HepG2 (cell line): Measurements from ENCODE around the gene BMPR1B. TPM values are rescaled to one million over a fixed set of nuclear protein-coding genes. Genes with fewer than 3 reads are reported as not detected.

Source experiments
- ATAC-seq: fragments of 200-7000 bp; cut with Tn5 transposase; 3 replicates; pipeline ENCODE4 v1.9.1; 2020; ENCODE audit warnings: mild to moderate bottlenecking, moderate library complexity
- BruUV-seq: library from RNA; stranded (reverse); fragments of 400-500 nt; replicated peaks from 2 replicates; lab custom pipeline; 2021; lab: Mats Ljungman, UMichigan
- CTCF ChIA-PET: fragments of 300-600 bp; formaldehyde crosslinking; extraction: SDS; loops from one replicate; lab custom pipeline; 2021; ENCODE audit warnings: low total read pairs, inconsistent platforms, low intra/inter-chr PET ratio; lab: Yijun Ruan, JAX
- POLR2A ChIA-PET: fragments of 350-600 bp; sonication (Branson Sonifier 250); formaldehyde crosslinking; loops from one replicate; lab custom pipeline; 2020; ENCODE audit warnings: antibody characterized with exemption, inconsistent platforms; lab: Yijun Ruan, JAX
- DNase-seq: peaks from one replicate; pipeline ENCODE4 v3.0.0-alpha.2; 2015; ENCODE audit warnings: low spot score
- FAIRE-seq: peaks from 3 replicates; lab custom pipeline; 2011; peaks lifted over from hg19 to GRCh38; lab: Jason Lieb, UNC
- H2AFZ ChIP-seq: one replicate; pipeline ENCODE4 v1.6.1; 2011; ENCODE audit warnings: low read length, inconsistent platforms
- H3K27ac ChIP-seq: fragments of 300-600 bp; 3 replicates; pipeline ENCODE4 v1.8.0; 2011; ENCODE audit warnings: mixed run types, mild to moderate bottlenecking, mixed read lengths, low read length, inconsistent platforms; ENCODE audit not compliant: insufficient read depth; ENCODE audit errors: extremely low read length
- H3K27me3 ChIP-seq, 2 experiments: fragments of 200-600 bp in 1 of 2; 2 replicates in 1 of 2; 3 replicates in 1 of 2; pipeline versions ENCODE4 v1.6.0 to v1.8.0; 2011; ENCODE audit warnings: low read length in 2 of 2, mild to moderate bottlenecking in 2 of 2, moderate library complexity in 2 of 2, inconsistent platforms in 1 of 2; ENCODE audit not compliant: insufficient read depth in 2 of 2, control insufficient read depth in 1 of 2
- H3K36me3 ChIP-seq, 2 experiments: fragments of 200-600 bp in 1 of 2; replicated peaks in 1 of 2; 2 replicates in 1 of 2; 3 replicates in 1 of 2; pipeline versions ENCODE4 v1.5.1 to v1.8.0; 2011; ENCODE audit warnings: low read length in 2 of 2, inconsistent platforms in 1 of 2; ENCODE audit not compliant: insufficient read depth in 2 of 2, control insufficient read depth in 1 of 2
- H3K4me1 ChIP-seq: 2 replicates; pipeline ENCODE4 v1.5.1; 2012; ENCODE audit warnings: low read length, inconsistent platforms; ENCODE audit not compliant: insufficient read depth
- H3K4me2 ChIP-seq: 2 replicates; pipeline ENCODE4 v1.6.0; 2011; ENCODE audit warnings: low read depth, low read length, inconsistent platforms
- H3K4me3 ChIP-seq, 3 experiments: fragments of 200-600 bp in 1 of 3; sonication (generic), shearing (Covaris generic) in 1 of 3; replicated peaks in 1 of 3; 2 replicates each; pipeline ENCODE4 v1.5.1; 2011 to 2016; ENCODE audit warnings: low read length in 3 of 3, inconsistent platforms in 2 of 3, low read depth in 2 of 3, mild to moderate bottlenecking in 2 of 3, control low read depth in 1 of 3, mixed read lengths in 1 of 3; ENCODE audit not compliant: insufficient read depth in 1 of 3
- H3K79me2 ChIP-seq: one replicate; pipeline ENCODE4 v1.6.1; 2011; ENCODE audit warnings: low read length, inconsistent platforms; ENCODE audit not compliant: insufficient read depth
- H3K9ac ChIP-seq: 2 replicates; pipeline ENCODE4 v1.6.0; 2011; ENCODE audit warnings: mild to moderate bottlenecking, low read depth, low read length, inconsistent platforms; ENCODE audit not compliant: insufficient read depth
- H3K9me3 ChIP-seq: 2 replicates; pipeline ENCODE4 v1.5.1; 2012; ENCODE audit warnings: mild to moderate bottlenecking, low read length
- H4K20me1 ChIP-seq: 2 replicates; pipeline ENCODE4 v1.6.0; 2011; ENCODE audit warnings: inconsistent platforms, mild to moderate bottlenecking, low read length, moderate library complexity; ENCODE audit not compliant: insufficient read depth
- AGO1 ChIP-seq: fragments of 200-400 bp; formaldehyde crosslinking; IDR thresholded peaks from 2 replicates; pipeline ENCODE4 v1.6.1; 2017; ENCODE audit warnings: mild to moderate bottlenecking, low read depth, low read length, moderate library complexity; ENCODE audit not compliant: poor library complexity, severe bottlenecking
- ERF ChIP-seq: IDR thresholded peaks from 2 replicates; pipeline ENCODE4 v1.6.1; 2018; ENCODE audit warnings: missing biosample characterization, missing genetic modification reagents
- NFIC ChIP-seq: IDR thresholded peaks from 2 replicates; pipeline ENCODE4 v1.6.1; 2012; ENCODE audit warnings: mild to moderate bottlenecking, low read length, inconsistent platforms
- RNF2 ChIP-seq: fragments of 450-650 bp; conservative IDR thresholded peaks from 2 replicates; pipeline ENCODE4 v1.6.1; 2016; ENCODE audit warnings: low read depth
- SMC3 ChIP-seq: IDR thresholded peaks from 2 replicates; pipeline ENCODE4 v1.6.1; 2011; ENCODE audit warnings: low read length, improper control_type of control experiment
- STAG1 ChIP-seq: sonication (generic); formaldehyde crosslinking; IDR thresholded peaks from 2 replicates; pipeline ENCODE4 v1.4.0; 2020; ENCODE audit warnings: missing genetic modification reagents
- ZNF33A ChIP-seq: sonication (generic); formaldehyde crosslinking; IDR thresholded peaks from 2 replicates; pipeline ENCODE4 v1.5.1; 2020; ENCODE audit warnings: missing genetic modification reagents, mild to moderate bottlenecking, moderate library complexity, borderline replicate concordance
- ZNF451 ChIP-seq: sonication (generic); formaldehyde crosslinking; IDR thresholded peaks from 2 replicates; pipeline ENCODE4 v1.5.0; 2020; ENCODE audit warnings: mild to moderate bottlenecking, missing genetic modification reagents
- WGBS: methylation state at CpG from one replicate; pipeline ENCODE4 v1.1.6; 2017; ENCODE audit warnings: low lambda C conversion rate; 5-methylcytosine and 5-hydroxymethylcytosine counted together
- in situ Hi-C: cut with HindIII; loops from 2 replicates; pipeline ENCODE4 v1.10.0; 2017; ENCODE audit warnings: low pct_unique_long_range_greater_than_20kb; ENCODE audit not compliant: extremely low pct_ligation_motif_present
- intact Hi-C: fragments of 100-400 bp; cut with micrococcal nuclease; formaldehyde crosslinking; loops from one replicate; pipeline ENCODE4 v1.10.0; 2022; ENCODE audit not compliant: unreplicated experiment
- polyA plus RNA-seq, 8 experiments: library from polyadenylated mRNA; depleted of rRNA in 3 of 8; stranded (reverse) in 7 of 8; unstranded in 1 of 8; fragments of >200 nt; fragmentation: Illumina TruSeq in 4 of 8; extraction: Trizol in 4 of 8; gene quantifications; 2 replicates each; pipeline versions ENCODE4 v1.2.1 to v1.2.3, GENCODE V29; 2011 to 2016; ENCODE audit warnings: low read depth in 4 of 8, missing spikeins in 1 of 8, mixed read lengths in 1 of 8; ENCODE audit not compliant: insufficient read depth in 1 of 8
- total RNA-seq, 5 experiments: library from RNA; depleted of rRNA; stranded (reverse); fragments of >200 nt; fragmentation: Illumina TruSeq; extraction: Trizol; gene quantifications; 2 replicates each; pipeline ENCODE4 v1.2.3, GENCODE V29; 2016; ENCODE audit warnings: low read depth in 1 of 5
- TF ChIP-seq, protein P1 (sequence below): sonication (generic); formaldehyde crosslinking; IDR thresholded peaks from 2 replicates; pipeline ENCODE4 v1.5.0; 2020; ENCODE audit warnings: mild to moderate bottlenecking, missing genetic modification reagents, moderate library complexity

BMPR1B gene
- total and polyA plus RNA-seq, 2 of the 13 experiments (the other 11 are each of a cell fraction or from before 2014, with no cell fraction given), result 0.07 TPM; not detected in 1

DNA sequence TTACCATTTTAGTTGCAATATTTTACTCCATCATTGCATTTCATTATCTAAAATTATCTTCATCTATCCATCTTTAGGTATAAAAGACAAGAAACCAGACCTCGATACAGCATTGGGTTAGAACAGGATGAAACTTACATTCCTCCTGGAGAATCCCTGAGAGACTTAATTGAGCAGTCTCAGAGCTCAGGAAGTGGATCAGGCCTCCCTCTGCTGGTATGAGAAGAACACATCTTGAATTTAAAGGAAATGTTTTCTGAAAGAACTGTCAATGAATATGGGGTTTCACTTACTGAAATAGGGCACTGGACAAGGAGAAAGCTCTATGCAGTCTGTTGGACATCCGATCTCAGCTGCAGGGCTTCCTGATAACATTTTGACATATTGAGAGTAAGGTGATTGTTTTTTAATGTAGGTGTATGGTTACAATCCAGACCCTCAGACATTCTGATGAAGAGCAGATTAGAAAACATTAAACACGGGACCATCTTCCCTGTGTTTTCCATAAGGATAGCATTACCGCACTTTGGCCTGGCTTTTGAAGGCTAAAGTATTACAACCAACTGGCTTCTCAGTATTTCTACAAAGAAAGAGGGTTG is 367.2 kb downstream of the BMPR1B start:
- H3K79me2 ChIP-seq, result no peaks in the 10 kb centered on the region
- FAIRE-seq, result peak; percentile 40
- in situ Hi-C loops, result loop anchor here (10.0 kb wide), 1 partner anchor 500 kb away; no protein-coding TSS in a partner anchor
- no peak overlapping the region for H3K9ac ChIP-seq
- H3K4me1 ChIP-seq, result no peaks in the 10 kb centered on the region
- ATAC-seq, result peak; percentile 60
- no peaks in the 10 kb centered on the region for H3K9me3 ChIP-seq
- no peak overlapping the region for H3K27ac ChIP-seq
- intact Hi-C loops, result loop anchor here (1.0 kb wide), 1 partner anchor 504 kb away; no protein-coding TSS in a partner anchor
- WGBS, result 42% methylated on average over 4 of the region's 4 CpGs
- H4K20me1 ChIP-seq, result no peaks in the 10 kb centered on the region
- no peaks in the 10 kb centered on the region for H3K36me3 ChIP-seq
- H3K4me3 ChIP-seq, result no peak overlapping the region
- H3K4me2 ChIP-seq, result no peak overlapping the region
- DNase-seq, result peak; percentile 8
- CTCF ChIA-PET, result interaction anchor here (2.0 kb wide), 1 partner anchor 504 kb away, joined by 9 read pairs; no protein-coding TSS in a partner anchor
- POLR2A ChIA-PET, result no interaction called here
- BruUV-seq, result no TSS peak
- H2AFZ ChIP-seq, result no peak overlapping the region
- TF ChIP-seq RNF2, result no peak
- TF ChIP-seq ERF (CRISPR knock-in tag), result no peak
- TF ChIP-seq ZNF451 (CRISPR knock-in tag), result no peak
- TF ChIP-seq NFIC, result no peak
- no peak for TF ChIP-seq ZNF33A (CRISPR knock-in tag)
- peak; percentile 16; the same call in 1 of the 2 replicates for TF ChIP-seq SMC3
- TF ChIP-seq AGO1, result no peak
- peak; percentile 63 for TF ChIP-seq STAG1 (CRISPR knock-in tag)
- TF ChIP-seq, protein P1, sequence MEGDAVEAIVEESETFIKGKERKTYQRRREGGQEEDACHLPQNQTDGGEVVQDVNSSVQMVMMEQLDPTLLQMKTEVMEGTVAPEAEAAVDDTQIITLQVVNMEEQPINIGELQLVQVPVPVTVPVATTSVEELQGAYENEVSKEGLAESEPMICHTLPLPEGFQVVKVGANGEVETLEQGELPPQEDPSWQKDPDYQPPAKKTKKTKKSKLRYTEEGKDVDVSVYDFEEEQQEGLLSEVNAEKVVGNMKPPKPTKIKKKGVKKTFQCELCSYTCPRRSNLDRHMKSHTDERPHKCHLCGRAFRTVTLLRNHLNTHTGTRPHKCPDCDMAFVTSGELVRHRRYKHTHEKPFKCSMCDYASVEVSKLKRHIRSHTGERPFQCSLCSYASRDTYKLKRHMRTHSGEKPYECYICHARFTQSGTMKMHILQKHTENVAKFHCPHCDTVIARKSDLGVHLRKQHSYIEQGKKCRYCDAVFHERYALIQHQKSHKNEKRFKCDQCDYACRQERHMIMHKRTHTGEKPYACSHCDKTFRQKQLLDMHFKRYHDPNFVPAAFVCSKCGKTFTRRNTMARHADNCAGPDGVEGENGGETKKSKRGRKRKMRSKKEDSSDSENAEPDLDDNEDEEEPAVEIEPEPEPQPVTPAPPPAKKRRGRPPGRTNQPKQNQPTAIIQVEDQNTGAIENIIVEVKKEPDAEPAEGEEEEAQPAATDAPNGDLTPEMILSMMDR (CRISPR knock-in tag), result peak; percentile 40
- H3K27me3 ChIP-seq, result no peaks in the 10 kb centered on the region
